Cardiac muscle cell (in vitro differentiated cells and primary cell): ENCODE results near the gene MFSD2A. TPM values are rescaled to one million over a fixed set of nuclear protein-coding genes. Genes with fewer than 3 reads are reported as not detected.

Experiments
- DNase-seq, 2 donors: peaks; one replicate each; pipeline versions ENCODE4 v3.0.0 to v3.0.0-alpha.2; 2010 to 2017; ENCODE audit warnings: low read depth in 1 of 2, low spot score in 1 of 2
- H3K27ac ChIP-seq: fragments of 200-600 bp; sonication (generic); 2 replicates; pipeline ENCODE4 v1.5.1; 2016
- H3K27me3 ChIP-seq: fragments of 200-600 bp; sonication (generic); 2 replicates; pipeline ENCODE4 v1.6.0; 2016; ENCODE audit warnings: control low read depth
- H3K36me3 ChIP-seq: fragments of 200-600 bp; sonication (generic); 2 replicates; pipeline ENCODE4 v1.5.1; 2016; ENCODE audit warnings: control low read depth
- H3K4me1 ChIP-seq: fragments of 200-600 bp; sonication (generic); 2 replicates; pipeline ENCODE4 v1.8.1; 2017; ENCODE audit warnings: low read depth, mild to moderate bottlenecking, mixed run types
- H3K4me3 ChIP-seq: fragments of 200-600 bp; sonication (generic); 2 replicates; pipeline ENCODE4 v1.5.1; 2016; ENCODE audit warnings: mild to moderate bottlenecking
- H3K9me3 ChIP-seq: fragments of 200-600 bp; sonication (generic); 2 replicates; pipeline ENCODE4 v1.5.1; 2017; ENCODE audit warnings: low read depth, mild to moderate bottlenecking, control low read depth
- CTCF ChIP-seq: IDR thresholded peaks from 2 replicates; pipeline ENCODE4 v1.5.1; 2012; ENCODE audit warnings: low read depth, mild to moderate bottlenecking, low read length
- polyA plus RNA-seq: library from polyadenylated mRNA; unstranded; fragments of >200 nt; fragmentation: Nextera tagmentation; extraction: Ambion mirVana; gene quantifications from 2 replicates; pipeline ENCODE4 v1.2.1, GENCODE V29; 2016
- total RNA-seq: library from RNA; depleted of rRNA; stranded (reverse); fragments of >200 nt; gene quantifications from 2 replicates; pipeline ENCODE4 v1.2.3, GENCODE V29; 2016

MFSD2A gene
- total and polyA plus RNA-seq, 2 experiments from 2014 or later = 1.0 TPM; not detected in 1

DNA sequence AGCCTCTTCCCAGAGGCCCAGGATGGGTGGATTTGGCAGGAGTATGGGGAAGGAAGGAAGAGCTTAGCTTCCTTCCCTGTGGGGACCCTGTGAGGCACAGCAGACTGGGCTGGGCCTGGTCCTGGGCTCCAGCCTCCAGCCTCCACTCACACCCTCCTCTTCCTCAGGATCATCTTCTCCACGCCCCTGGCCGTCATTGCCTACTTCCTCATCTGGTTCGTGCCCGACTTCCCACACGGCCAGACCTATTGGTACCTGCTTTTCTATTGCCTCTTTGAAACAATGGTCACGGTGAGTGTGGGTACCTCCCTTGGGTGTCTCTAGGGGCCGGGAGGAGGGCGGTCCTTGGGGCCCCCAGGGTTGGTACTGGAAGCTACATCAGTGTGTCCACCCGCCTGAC is 10.1 kb downstream of the MFSD2A start:
- H3K4me3 ChIP-seq = no peak overlapping the region
- H3K36me3 ChIP-seq = no peaks in the 10 kb centered on the region
- DNase-seq = no peak
- no peaks in the 10 kb centered on the region for H3K4me1 ChIP-seq
- H3K27me3 ChIP-seq = peaks cover 82% of the 10 kb centered on the region
- no peak overlapping the region for H3K27ac ChIP-seq
- H3K9me3 ChIP-seq = no peaks in the 10 kb centered on the region
- no peak for TF ChIP-seq CTCF

DNA sequence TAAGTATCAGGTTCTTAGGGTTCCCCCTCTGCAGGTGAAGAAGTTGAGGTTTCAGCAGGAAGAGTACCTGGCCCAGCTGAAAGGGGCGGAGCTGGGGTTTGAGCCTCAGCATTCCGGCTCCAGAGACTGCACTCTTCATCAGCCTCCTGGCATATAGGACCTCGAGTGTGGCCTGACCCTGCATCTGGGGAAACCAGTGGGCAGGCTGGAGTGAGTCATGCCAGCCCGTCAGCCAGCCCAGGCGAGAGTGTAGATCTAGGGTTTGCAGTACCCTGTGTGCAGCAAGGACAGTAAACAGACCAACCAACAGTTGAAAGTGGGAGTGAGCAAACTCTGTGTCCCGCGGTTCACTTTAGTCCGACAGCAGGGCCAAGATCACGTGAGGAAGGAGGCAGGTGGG is 14.1 kb downstream of the MFSD2A start:
- no peaks in the 10 kb centered on the region for H3K4me1 ChIP-seq
- H3K9me3 ChIP-seq = no peaks in the 10 kb centered on the region
- H3K36me3 ChIP-seq = no peaks in the 10 kb centered on the region
- DNase-seq = no peak
- TF ChIP-seq CTCF = no peak
- H3K27me3 ChIP-seq = peaks cover 65% of the 10 kb centered on the region
- H3K4me3 ChIP-seq = no peak overlapping the region
- no peak overlapping the region for H3K27ac ChIP-seq

DNA sequence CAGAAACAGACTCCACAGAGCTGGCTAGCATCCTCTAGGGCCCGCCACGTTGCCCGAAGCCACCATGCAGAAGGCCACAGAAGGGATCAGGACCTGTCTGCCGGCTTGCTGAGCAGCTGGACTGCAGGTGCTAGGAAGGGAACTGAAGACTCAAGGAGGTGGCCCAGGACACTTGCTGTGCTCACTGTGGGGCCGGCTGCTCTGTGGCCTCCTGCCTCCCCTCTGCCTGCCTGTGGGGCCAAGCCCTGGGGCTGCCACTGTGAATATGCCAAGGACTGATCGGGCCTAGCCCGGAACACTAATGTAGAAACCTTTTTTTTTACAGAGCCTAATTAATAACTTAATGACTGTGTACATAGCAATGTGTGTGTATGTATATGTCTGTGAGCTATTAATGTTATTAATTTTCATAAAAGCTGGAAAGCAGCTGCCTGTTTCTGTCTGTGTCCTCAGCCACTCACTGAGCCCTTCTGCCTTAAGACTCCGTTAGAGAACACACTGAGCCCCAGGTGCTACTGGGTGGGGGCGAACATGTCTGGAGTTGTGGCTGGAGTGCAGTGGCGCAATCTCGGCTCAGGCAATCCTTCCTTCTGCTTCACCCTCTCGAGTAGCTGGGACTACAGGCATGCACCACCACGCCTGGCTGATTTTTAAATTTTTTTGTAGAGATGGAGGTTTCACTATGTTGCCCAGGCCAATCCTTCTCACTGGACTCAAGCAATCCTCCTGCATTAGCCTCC is 14.8 kb downstream of the MFSD2A start:
- TF ChIP-seq CTCF = no peak
- Histone ChIP-seq H3K27ac (no peak overlapping the region), H3K27me3 (peaks cover 64% of the 10 kb centered on the region), H3K4me1 (no peaks in the 10 kb centered on the region), H3K36me3 (no peaks in the 10 kb centered on the region), H3K4me3 (no peak overlapping the region), H3K9me3 (no peaks in the 10 kb centered on the region)
- DNase-seq = no peak

DNA sequence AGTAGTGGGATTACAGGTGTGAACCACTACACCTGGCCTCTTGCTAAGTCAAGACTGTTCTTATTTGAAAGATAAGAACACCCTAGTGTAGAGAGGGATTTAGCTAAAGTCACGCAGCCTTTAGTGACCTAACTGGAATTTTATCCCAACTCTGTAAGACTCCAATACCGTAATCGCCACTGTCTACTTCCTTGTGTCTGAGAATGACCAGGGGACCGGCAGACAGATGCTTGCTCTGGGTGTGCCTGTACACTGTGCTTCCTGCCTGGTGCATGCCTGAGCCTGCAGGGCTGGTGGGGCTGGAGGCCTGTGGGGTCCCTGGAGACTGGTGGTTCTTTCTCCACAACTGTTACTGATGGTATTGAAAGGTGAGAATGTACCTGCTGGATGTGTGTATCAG is 15.3 kb downstream of the MFSD2A start:
- no peaks in the 10 kb centered on the region for H3K36me3 ChIP-seq
- H3K9me3 ChIP-seq = no peaks in the 10 kb centered on the region
- no peak overlapping the region for H3K4me3 ChIP-seq
- H3K27ac ChIP-seq = no peak overlapping the region
- H3K27me3 ChIP-seq = peaks cover 64% of the 10 kb centered on the region
- no peak for DNase-seq
- H3K4me1 ChIP-seq = no peaks in the 10 kb centered on the region
- no peak for TF ChIP-seq CTCF

GRCh38 chr1:39971138-39971537 is 16.2 kb downstream of the MFSD2A start:
- no peak overlapping the region for H3K4me3 ChIP-seq
- H3K27ac ChIP-seq = no peak overlapping the region
- H3K36me3 ChIP-seq = no peaks in the 10 kb centered on the region
- H3K27me3 ChIP-seq = peaks cover 55% of the 10 kb centered on the region
- peak in 1 of 2 donors; percentile 80 for DNase-seq
- no peaks in the 10 kb centered on the region for H3K9me3 ChIP-seq
- no peak for TF ChIP-seq CTCF
- H3K4me1 ChIP-seq = no peaks in the 10 kb centered on the region
